Neuronal stem cell (in vitro differentiated cells): ENCODE measurements around the gene THAP4.

Experiments
- DNase-seq: peaks from one replicate; pipeline ENCODE4 v3.0.0-alpha.2; 2013; ENCODE audit warnings: low spot score
- H2AFZ ChIP-seq: one replicate; pipeline ENCODE4 v1.6.1; 2013; ENCODE audit warnings: mild to moderate bottlenecking, low read length, inconsistent platforms
- H2AK5ac ChIP-seq: 2 replicates; pipeline ENCODE4 v1.6.1; 2013; ENCODE audit warnings: low read depth, mild to moderate bottlenecking, inconsistent platforms, low read length, moderate library complexity, mixed read lengths
- H2BK120ac ChIP-seq: 2 replicates; pipeline ENCODE4 v1.6.1; 2013; ENCODE audit warnings: low read depth, mild to moderate bottlenecking, inconsistent platforms, low read length, moderate library complexity, mixed read lengths
- H2BK12ac ChIP-seq: one replicate; pipeline ENCODE4 v1.6.1; 2013; ENCODE audit warnings: low read length, inconsistent platforms
- H2BK15ac ChIP-seq: 2 replicates; pipeline ENCODE4 v1.6.1; 2013; ENCODE audit warnings: mild to moderate bottlenecking, low read length, inconsistent platforms, mixed read lengths
- H2BK5ac ChIP-seq: one replicate; pipeline ENCODE4 v1.6.1; 2013; ENCODE audit warnings: inconsistent platforms, mild to moderate bottlenecking, low read length, moderate library complexity
- H3K14ac ChIP-seq: one replicate; pipeline ENCODE4 v1.6.1; 2013; ENCODE audit warnings: low read length, inconsistent platforms
- H3K18ac ChIP-seq: 2 replicates; pipeline ENCODE4 v1.6.1; 2013; ENCODE audit warnings: low read length, inconsistent platforms
- H3K23ac ChIP-seq: 2 replicates; pipeline ENCODE4 v1.6.1; 2013; ENCODE audit warnings: low read depth, mild to moderate bottlenecking, mixed read lengths, low read length, inconsistent platforms; ENCODE audit not compliant: poor library complexity
- H3K27ac ChIP-seq: replicated peaks from 3 replicates; pipeline ENCODE4 v1.5.1; 2013; ENCODE audit warnings: low read length, inconsistent platforms
- H3K27me3 ChIP-seq, 3 experiments: 2 replicates each; pipeline ENCODE4 v1.6.1; 2013; ENCODE audit warnings: low read length in 3 of 3, mild to moderate bottlenecking in 2 of 3, inconsistent platforms in 1 of 3, low read depth in 1 of 3, mixed read lengths in 1 of 3, moderate library complexity in 1 of 3; ENCODE audit not compliant: control insufficient read depth in 3 of 3, insufficient read depth in 3 of 3
- H3K36me3 ChIP-seq, 2 donors: replicated peaks in 1 of 2; 2 replicates each; pipeline ENCODE4 v1.6.1; 2013; ENCODE audit warnings: low read length in 2 of 2; ENCODE audit not compliant: control insufficient read depth in 2 of 2, insufficient read depth in 2 of 2
- H3K4ac ChIP-seq: 2 replicates; pipeline ENCODE4 v1.6.1; 2013; ENCODE audit warnings: inconsistent platforms, mild to moderate bottlenecking, low read length, moderate library complexity
- H3K4me1 ChIP-seq, 2 donors: 1 replicate in 1 of 2; 2 replicates in 1 of 2; pipeline ENCODE4 v1.6.1; 2013; ENCODE audit warnings: low read length in 2 of 2, low read depth in 1 of 2; ENCODE audit not compliant: control insufficient read depth in 2 of 2, insufficient read depth in 1 of 2
- H3K4me2 ChIP-seq: one replicate; pipeline ENCODE4 v1.6.1; 2013; ENCODE audit warnings: mild to moderate bottlenecking, low read length, inconsistent platforms; ENCODE audit not compliant: insufficient read depth, poor library complexity, severe bottlenecking
- H3K4me3 ChIP-seq, 2 donors: 2 replicates each; pipeline ENCODE4 v1.5.1; 2013; ENCODE audit warnings: low read length in 2 of 2, mild to moderate bottlenecking in 2 of 2, inconsistent platforms in 1 of 2, moderate library complexity in 1 of 2
- H3K79me1 ChIP-seq: one replicate; pipeline ENCODE4 v1.6.1; 2013; ENCODE audit warnings: low read depth, mild to moderate bottlenecking, inconsistent platforms, low read length, moderate library complexity
- H3K9ac ChIP-seq: one replicate; pipeline ENCODE4 v1.6.1; 2013; ENCODE audit warnings: mild to moderate bottlenecking, low read depth, low read length, inconsistent platforms; ENCODE audit not compliant: poor library complexity
- H3K9me3 ChIP-seq, 2 donors: replicated peaks in 1 of 2; 2 replicates each; pipeline versions ENCODE3 to v1.6.1; 2013; ENCODE audit warnings: low read length in 2 of 2, mild to moderate bottlenecking in 2 of 2, inconsistent platforms in 1 of 2, low read depth in 1 of 2, mixed read lengths in 1 of 2, moderate library complexity in 1 of 2; ENCODE audit not compliant: control insufficient read depth in 2 of 2, insufficient read depth in 1 of 2
- H4K8ac ChIP-seq: one replicate; pipeline ENCODE4 v1.6.1; 2013; ENCODE audit warnings: low read depth, mild to moderate bottlenecking, inconsistent platforms, low read length, moderate library complexity
- H4K91ac ChIP-seq: one replicate; pipeline ENCODE4 v1.6.1; 2013; ENCODE audit warnings: low read length, low read depth, mild to moderate bottlenecking, inconsistent platforms; ENCODE audit not compliant: poor library complexity
- WGBS, 2 donors: extraction: QIAGEN DNeasy Blood & Tissue Kit; methylation state at CpG; one replicate each; pipeline ENCODE4 v1.1.7; 2013; ENCODE audit warnings: missing lambda C conversion rate in 2 of 2, mixed read lengths in 1 of 2; ENCODE audit not compliant: insufficient read length in 2 of 2, insufficient replicate concordance in 1 of 2; ENCODE audit errors: extremely low coverage in 2 of 2; 5-methylcytosine and 5-hydroxymethylcytosine counted together

The THAP4 gene

GRCh38 chr2:241538838-241539615 is 97.9 kb downstream of the THAP4 start:
- Histone ChIP-seq H3K9ac (no peak overlapping the region), H3K4me3 (no peak overlapping the region), H2BK5ac (peak overlapping the region; percentile 46), H2AFZ (no peak overlapping the region), H3K23ac (peak overlapping the region; percentile 62), H3K4me1 (peaks cover 20 to 38% of the 10 kb centered on the region in 2 donors), H3K9me3 (peaks cover 0 to 2% of the 10 kb centered on the region in 2 donors), H4K8ac (no peak overlapping the region), H3K36me3 (no peaks in the 10 kb centered on the region), H2BK15ac (no peak overlapping the region), H3K4me2 (no peak overlapping the region), H2BK12ac (no peak overlapping the region), H2AK5ac (no peak overlapping the region), H4K91ac (no peak overlapping the region), H3K27me3 (peaks cover 8 to 49% (median 26%) of the 10 kb centered on the region in 3 experiments), H3K79me1 (no peaks in the 10 kb centered on the region), H3K18ac (no peak overlapping the region), H2BK120ac (no peak overlapping the region), H3K27ac (no peak overlapping the region), H3K14ac (peak overlapping the region; percentile 11), H3K4ac (no peak overlapping the region)
- no peak for DNase-seq
- WGBS, 2 donors = no CpG with 5 or more reads among the region's 15 CpGs

GRCh38 chr2:241535871-241536655 is 100.9 kb downstream of the THAP4 start:
- Histone ChIP-seq H3K27me3 (peaks cover 0 to 42% (median 7%) of the 10 kb centered on the region in 3 experiments), H3K36me3 (no peaks in the 10 kb centered on the region), H2AFZ (no peak overlapping the region), H3K9me3 (no peaks in the 10 kb centered on the region), H3K23ac (no peak overlapping the region), H4K8ac (no peak overlapping the region), H3K79me1 (no peaks in the 10 kb centered on the region), H3K27ac (no peak overlapping the region), H2BK15ac (no peak overlapping the region), H2BK12ac (no peak overlapping the region), H2BK120ac (no peak overlapping the region), H3K4me1 (peaks cover 13 to 38% of the 10 kb centered on the region in 2 donors), H3K4me2 (no peak overlapping the region), H3K18ac (no peak overlapping the region), H3K4me3 (no peak overlapping the region), H3K9ac (no peak overlapping the region), H3K14ac (no peak overlapping the region), H2BK5ac (no peak overlapping the region), H3K4ac (no peak overlapping the region), H2AK5ac (no peak overlapping the region), H4K91ac (no peak overlapping the region)
- no peak for DNase-seq
- WGBS, 2 donors = no CpG with 5 or more reads among the region's 13 CpGs

GRCh38 chr2:241534701-241535375 is 102.1 kb downstream of the THAP4 start:
- WGBS, 2 donors = no CpG with 5 or more reads among the region's 17 CpGs

More at GRCh38 chr2:241534701-241535375, 102.1 kb downstream of the THAP4 start:
- Histone ChIP-seq H3K9me3 (no peaks in the 10 kb centered on the region), H3K4me3 (no peak overlapping the region), H3K14ac (no peak overlapping the region), H2BK12ac (no peak overlapping the region), H2AFZ (no peak overlapping the region), H3K18ac (peak overlapping the region; percentile 57), H3K36me3 (no peaks in the 10 kb centered on the region), H3K27me3 (peaks cover 0 to 32% (median 0%) of the 10 kb centered on the region in 3 experiments), H3K23ac (no peak overlapping the region), H2BK120ac (peak overlapping the region; percentile 72), H3K4me2 (no peak overlapping the region), H2AK5ac (peak overlapping the region; percentile 56), H3K9ac (peak overlapping the region; percentile 81), H2BK15ac (no peak overlapping the region), H4K91ac (no peak overlapping the region), H4K8ac (peak overlapping the region; percentile 43), H3K4ac (no peak overlapping the region), H3K4me1 (peaks cover 7 to 29% of the 10 kb centered on the region in 2 donors), H3K79me1 (no peaks in the 10 kb centered on the region), H2BK5ac (no peak overlapping the region), H3K27ac (no peak overlapping the region)
- DNase-seq = no peak
